Vagina (tissue), 2 donors: Measurements from ENCODE around the gene CCDC154.

Experiments
- CTCF ChIP-seq, 3 experiments: fragments of 450-650 bp in 2 of 3; fragments of 200-600 bp in 1 of 3; sonication (generic) in 1 of 3; IDR thresholded peaks; one replicate each; pipeline ENCODE4 v1.5.1; 2017 to 2019; ENCODE audit warnings: antibody characterized with exemption in 3 of 3, mild to moderate bottlenecking in 2 of 3, moderate library complexity in 2 of 3
- POLR2A ChIP-seq, 2 donors: fragments of 450-650 bp; IDR thresholded peaks; one replicate each; pipeline ENCODE4 v1.6.1; 2017; ENCODE audit warnings: antibody characterized with exemption in 2 of 2, mild to moderate bottlenecking in 2 of 2, moderate library complexity in 2 of 2
- POLR2AphosphoS5 ChIP-seq, 2 donors: sonication (generic); formaldehyde crosslinking; IDR thresholded peaks; one replicate each; pipeline ENCODE4 v1.9.0; 2017; ENCODE audit warnings: antibody characterized with exemption in 2 of 2, mild to moderate bottlenecking in 2 of 2, low read depth in 1 of 2; ENCODE audit not compliant: insufficient read depth in 1 of 2

DNA sequence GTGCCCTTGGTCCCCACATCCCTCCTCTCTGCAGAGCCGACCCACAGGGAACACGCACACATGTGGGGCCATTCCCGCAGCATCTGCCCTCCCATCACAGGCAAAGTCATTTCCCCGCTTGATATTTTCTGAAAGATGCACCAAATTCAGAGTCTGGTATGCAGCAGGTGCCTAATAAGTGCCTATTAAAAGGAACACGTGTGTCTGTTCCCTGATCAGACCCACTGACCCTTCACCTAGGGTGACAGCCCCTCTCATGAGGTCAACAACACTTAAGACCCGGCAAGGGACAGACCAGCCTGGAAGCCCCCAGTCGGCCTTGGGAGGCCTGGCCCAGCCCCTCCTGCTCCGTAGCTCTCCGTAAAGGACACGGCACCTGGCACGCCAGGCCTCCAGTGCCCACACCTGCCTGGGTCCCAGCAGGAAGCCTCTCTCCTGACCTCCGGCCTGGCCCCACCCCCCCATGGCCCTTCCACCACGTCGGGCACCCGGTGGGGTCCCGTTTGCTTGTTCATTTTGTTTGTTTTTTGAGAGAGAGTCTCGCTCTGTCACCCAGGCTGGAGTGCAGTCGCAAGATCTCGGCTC, 49.9 kb downstream of the CCDC154 start:
- TF ChIP-seq CTCF (IDR thresholded peaks at IDR 0.05): no peak
- no peak for TF ChIP-seq POLR2AphosphoS5 (IDR thresholded peaks at IDR 0.05; ENCODE audit: insufficient read depth in 1 of 2, low read depth in 1 of 2)
- TF ChIP-seq POLR2A (IDR thresholded peaks at IDR 0.05): no peak
